Measurements from ENCODE around the gene PRM3.

PRM3 gene

DNA sequence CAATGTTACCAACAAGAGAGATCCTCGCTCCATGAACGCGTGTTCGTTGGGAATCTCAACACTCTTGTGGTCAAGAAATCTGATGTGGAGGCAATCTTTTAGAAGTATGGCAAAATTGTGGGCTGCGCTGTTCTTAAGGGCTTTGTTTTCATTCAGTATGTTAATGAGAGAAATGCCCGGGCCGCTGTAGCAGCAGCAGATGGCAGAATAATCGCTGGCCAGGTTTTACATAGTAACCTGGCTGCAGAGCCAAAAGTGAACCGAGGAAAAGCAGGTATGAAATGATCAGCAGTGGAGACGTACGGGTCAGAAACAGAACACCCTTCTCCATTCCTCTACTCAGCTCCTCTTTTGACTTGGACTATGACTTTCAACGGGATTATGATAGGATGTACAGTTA lies 30.8 kb downstream of the PRM3 start:
- DNase-seq = no peak

DNA sequence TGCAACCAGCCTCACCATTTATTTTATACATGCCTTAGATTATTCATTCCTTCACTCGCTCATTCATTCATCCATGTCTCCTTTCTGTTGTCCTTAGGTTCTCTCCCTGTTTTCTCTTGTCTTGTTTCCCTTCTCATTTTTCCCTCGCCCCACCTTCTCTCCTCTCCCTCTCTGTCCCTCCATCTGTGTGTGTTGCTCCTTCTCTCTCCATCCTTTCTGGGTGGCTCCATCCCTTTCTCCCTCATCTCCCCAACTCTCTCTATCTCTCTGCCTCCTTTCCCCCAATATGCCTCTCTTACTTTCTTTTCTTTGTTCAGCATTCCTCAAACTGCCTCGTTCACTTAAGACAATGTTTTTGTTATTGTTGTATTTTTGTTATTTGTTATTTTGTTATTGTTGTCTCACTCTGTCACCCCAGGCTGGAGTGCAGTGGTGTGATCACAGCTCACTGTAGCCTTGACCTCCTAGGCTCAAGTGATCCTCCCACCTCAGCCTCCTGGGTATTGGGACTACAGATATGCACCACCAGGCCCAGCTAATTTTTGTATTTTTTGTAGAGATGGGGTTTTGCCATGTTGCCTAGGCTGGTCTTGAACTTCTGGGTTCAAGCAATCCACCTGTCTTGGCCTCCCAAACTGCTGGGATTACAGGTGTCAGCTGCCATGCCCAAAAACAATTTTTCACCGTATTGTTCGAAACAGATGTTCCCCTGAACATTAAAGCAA lies 31.8 kb downstream of the PRM3 start:
- no peak for DNase-seq

DNA sequence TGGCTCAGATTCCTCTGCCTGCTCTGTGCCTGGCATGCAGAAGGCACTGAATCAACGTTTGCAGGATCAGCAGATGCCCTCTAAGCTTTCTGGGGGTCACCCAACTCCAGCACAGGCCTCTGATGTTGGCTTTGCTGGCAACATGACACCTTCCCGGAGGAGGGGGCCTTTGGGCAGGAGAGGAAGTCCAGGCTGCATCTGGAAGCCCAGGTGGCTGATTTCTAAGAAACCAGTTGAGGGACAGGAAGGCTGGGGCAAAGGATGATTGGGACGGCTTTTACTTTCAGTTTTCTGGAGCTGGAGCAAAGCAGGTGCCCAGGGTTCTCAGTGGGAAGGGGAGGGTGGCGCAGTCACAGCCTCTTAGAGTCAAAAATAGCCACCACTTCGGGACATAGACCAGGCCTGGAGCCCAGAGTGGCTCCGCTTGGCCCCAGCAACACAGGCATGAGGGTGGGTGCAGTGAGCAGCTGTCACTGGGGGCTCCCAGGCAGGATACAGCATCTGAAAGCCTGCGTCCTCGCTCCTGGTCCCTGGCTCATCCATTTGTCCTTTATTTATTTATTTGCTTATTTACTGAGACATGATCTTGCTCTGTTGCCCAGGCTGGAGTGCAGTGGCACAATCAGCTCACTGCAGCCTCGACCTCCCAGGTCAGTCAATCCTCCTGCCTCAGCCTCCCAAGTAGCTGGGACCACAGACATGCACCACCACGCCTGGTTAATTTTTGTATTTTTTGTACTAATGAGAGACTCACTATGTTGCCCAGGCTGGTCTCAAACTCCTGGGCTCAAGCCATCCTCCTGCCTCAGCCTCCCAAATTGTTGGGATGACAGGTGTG lies 32.6 kb downstream of the PRM3 start:
- no peak for DNase-seq

DNA sequence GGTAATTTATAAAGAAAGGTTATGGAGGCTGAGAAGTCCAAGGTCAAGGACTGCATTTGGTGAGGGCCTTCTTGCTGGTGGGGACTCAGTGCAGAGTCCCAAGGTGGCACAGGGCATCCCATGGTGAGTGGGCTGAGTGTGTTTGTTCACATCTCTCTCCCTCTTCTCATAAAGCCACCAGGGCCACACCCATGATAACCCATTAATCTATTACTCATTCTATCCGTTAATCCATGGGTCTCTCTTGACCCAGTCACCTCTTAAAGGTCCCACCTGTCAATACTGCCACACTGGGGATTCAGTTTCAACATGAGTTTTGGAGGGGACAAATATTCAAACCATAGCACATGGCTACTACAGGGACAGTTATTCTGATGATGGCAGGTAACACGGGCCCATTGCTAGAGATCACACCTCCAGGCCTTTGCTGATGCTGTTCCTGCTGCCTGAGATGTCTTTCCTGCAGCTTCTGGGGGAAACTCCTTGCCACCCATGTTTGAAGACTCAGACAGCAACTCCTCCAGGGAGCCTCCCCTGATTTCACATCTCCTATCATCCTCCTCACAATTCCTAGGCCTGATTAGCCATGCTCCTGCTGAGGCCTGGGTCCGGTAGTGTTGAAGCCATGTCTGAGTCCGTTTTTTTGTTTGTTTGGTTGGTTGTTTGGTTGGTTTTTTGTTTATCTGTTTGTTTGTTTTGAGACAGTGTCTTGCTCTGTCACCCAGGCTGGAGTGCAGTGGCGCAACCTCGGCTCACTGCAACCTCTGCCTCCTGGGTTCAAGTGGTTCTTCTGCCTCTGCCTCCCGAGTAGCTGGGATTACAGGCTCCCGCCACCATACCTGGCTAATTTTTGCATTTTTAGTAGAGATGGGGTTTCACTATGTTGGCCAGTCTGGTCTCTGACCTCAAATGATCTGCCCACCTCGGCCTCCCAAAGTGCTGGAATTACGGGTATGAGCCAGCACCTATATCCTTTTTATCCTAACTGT lies 33.5 kb downstream of the PRM3 start:
- DNase-seq = no peak

DNA sequence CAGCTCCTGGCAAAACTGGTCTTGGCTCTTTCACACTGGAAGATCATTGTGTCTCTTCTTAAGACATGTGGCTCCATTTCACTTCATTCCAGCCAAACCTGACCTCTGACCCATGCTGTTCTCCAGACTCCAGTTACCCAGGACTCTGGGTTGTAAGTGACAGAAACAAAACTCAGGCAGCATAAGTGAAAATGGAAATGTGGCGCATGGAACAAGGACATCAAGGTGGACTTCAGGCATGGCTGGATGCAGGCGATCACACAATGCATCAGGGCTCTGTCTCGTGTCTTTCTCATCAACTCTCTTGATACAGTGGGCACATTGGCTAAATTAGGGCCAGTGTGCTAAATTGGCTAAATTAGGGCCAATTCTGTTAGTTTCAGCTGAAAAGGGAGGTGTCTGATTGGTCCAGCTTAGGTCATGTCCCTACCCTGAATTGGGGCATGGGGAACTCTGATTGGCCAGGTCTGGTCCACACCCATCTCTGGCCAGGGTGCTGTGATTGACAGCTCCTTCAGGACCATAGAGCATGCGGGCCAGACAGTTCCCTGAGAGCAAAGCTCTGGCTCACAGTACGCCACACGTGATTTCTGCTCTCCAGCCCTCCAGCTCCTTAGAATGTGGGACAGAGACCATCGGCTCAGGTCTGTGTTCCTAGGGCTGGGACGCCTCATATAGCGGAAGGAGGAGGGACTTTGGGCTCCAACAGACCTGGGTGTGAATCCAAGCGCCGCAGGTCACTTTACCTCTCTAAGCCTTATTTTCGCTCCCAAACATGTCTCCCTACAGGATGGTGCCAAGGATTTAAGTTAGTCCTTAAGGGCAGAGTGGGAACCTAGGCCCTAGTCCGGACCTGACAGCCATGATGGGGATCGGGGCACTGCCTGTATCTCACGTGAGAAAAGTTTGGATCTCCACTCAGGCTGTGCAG lies 34.9 kb downstream of the PRM3 start:
- DNase-seq = no peak

DNA sequence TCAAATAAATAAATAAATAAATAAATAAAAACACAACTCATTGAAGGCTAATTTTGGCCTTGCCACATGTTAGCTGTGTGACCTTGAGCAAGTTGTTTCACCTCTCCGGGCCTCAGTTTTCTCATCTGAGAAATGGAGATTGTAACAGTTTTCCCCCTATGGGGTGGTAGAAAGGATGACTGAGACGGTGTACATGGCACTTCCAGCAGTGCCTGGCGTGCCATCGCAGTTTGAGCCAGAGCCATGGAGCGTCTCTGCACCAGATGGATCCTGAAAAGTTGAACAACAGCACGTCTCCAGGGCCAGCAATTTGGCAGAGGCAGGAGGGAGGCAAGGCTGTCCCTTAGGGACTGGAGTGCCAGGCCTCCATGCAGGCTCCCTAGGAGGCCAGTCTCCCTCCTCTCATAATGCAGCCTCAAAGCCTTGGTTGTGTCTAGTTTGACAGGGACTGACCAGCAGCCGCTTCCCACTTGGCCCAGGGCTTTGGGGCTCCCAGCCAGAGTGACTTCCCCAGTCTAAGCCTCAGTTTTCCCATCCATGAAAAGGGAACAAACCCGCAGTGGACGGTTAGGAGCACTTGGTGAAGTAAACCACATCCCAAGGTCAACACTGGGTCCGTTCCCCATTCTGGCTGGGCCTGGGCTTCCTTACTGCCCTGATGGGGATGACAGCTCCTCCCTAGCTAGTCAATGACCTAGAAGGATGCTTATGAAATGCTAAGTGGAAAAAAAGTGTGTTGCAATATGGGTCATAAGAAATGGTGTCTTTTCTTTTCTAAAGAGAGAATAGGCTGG lies 36.8 kb downstream of the PRM3 start:
- no peak for DNase-seq

DNA sequence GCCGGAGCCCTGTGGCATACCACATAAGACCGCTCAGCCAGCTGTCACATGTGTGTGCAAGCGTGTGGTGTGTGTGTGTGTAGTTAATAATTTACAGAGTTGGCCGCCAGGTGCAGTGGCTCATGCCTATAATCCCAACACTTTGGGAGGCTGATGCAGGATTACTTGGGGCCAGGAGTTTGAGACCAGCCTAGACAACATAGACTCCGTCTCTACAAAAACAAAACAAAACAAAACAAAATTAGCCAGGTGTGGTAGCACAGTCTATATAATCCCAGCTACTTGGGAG lies 37.8 kb downstream of the PRM3 start:
- no peak for DNase-seq

DNA sequence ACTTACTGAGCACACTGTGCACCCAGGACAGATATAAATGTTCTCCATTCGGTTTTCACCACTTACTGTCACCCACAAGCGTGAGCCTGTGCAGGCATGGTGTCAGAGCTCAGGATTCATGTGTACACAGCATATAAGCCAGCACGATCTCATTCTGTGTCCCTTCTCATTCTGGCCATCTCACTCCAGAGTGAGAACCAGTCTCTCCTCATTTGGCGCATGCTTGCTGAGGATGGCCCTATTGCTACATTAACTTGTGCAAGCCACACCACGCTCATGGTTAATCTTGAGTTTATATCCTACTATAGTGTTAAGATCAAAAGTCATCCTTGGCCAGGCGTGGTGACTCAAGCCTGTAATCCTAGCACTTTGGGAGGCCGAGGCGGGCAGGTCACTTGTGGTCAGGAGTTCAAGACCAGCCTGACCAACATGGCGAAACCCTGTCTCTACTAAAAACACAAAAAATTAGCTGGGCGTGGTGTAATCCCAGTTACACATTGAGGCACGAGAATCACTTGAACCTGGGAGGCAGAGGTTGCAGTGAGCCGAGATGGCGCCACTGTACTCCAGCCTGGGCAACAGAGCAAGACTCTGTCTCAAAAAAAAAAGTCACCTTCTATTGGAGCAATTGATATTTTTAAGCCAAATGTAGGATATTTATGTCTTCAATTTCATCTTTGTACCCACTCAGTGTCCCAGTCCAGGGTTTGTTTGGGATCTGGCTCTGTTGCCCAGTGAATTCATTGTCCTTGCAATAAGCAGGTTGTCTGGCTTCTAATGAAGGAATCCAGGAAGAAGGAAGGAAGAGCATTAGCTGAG lies 38.3 kb downstream of the PRM3 start:
- no peak for DNase-seq

DNA sequence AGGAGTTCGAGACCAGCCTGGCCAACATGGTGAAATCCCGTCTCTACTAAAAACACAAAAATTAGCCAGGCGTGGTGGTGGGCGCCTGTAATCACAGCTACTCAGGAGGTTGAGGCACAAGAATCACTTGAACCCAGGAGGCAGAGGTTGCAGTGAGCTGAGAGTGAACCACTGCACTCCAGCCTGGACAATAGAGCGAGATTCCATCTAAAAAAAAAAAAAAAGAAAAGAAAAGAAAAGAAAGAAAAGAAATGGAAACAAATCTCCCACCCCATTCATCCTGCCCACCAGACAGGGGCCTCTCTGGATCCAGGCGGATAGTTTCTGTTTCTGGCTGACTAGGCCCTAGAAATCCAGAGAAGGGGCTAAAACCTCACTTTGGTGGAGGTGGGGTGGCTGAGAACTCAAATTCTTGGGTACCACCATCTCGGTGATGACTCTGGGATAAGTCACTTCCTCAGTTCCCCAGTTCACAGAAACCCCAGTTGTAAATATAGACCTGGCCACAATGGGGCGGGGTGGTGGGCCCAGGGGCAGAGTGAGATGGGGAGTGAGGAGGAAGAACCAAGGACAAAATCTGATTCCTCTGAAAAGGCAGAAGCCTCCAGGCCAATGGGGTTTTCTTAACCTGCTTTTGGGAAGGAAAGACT lies 39.6 kb downstream of the PRM3 start:
- DNase-seq = peak; percentile 89

DNA sequence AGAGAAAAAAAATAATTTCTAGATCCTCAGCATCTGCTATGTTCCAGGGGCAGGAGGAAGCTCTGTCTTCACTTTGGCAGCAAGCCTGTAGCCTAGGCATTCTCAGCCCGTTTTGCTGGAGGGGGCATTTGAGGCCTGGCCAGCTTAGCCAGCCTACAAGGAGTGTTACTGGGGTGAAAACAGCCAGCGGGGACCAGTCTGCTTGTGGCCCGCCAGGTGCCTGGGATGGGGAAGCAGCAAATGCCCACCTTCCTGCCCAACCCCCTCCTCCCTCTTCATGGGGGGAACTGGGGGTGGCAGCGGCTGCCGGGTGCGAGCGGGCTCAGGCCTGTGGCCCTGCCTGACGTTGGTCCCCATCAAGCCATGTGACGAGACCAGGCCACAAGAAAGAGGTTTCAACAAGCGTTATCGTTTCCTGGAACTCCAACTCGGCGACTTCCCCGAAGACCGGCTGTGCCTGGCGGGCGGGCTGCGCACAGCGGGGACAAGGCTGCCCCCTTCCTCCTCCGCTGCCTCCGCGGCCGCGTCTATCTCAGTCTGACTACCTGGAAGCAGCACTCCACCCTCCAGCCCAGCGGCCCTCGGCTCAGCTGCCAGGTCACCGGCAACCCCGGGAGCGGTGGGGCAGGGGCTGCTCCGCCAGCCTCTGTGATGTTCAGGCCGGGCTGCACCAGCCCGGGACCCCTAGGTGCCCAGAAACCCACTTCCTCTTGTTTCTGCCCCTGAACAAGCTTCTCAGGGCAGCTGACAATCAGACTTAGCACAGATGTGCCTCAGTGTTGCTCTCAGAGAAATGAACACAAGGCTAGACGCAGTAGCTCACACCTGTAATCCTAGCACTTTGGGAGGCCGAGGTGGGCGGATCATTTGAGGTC lies 40.3 kb downstream of the PRM3 start:
- DNase-seq = peak; percentile 96

DNA sequence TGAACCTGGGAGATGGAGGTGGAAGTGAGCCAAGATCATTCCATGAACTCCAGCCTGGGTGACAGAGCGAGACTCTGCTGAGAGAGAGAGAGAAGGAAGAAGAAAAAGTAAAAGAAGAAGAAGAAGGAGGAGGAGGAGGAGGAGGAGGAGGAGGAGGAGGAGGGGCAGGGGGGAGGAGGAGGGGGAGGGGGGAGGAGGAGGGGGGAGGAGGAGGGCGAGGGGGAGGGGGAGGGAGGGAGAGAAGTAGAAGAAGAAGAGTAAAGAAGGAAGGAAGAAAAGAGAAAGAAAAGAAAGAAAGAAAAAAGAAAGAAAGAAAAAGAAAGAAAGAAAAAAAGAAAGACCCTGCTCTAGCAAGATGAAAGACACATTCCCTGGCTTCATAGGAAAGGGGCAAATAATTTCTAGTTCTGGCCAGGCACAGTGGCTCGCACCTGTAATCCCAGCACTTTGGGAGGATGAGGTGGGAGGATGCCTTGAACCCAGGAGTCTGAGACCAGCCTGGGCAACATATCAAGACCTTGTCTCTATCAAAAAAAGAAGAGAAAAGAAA lies 41.1 kb downstream of the PRM3 start:
- DNase-seq = no peak

DNA sequence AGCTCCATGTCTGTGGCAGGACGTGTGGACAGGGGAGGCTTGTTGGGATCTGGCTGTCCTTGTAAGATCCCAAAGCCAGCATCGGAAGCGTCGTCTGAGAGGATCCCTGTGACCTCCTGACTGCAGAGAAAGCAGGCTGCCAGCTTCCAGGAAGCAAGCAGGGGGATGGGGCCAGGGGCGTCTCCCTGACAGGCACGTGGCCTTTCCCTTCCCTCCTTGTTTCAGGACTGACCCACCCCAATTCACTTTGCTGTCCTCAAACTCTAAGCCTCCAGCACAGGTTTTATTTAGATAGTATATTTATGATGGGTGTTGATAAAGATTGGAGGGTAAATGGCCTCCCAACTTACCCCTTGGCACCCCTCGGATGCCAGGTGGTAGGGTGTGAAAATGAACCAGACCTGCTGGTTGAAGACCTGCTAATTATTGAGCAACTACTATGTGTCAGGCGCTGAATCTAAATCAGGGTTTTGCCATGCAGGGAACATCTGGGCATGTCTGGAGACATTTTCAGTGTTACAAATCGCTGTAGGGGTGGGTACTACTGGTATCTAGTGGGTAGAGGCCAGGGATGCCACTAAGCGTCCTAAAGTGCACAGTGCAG lies 42.0 kb downstream of the PRM3 start:
- DNase-seq = no peak

DNA sequence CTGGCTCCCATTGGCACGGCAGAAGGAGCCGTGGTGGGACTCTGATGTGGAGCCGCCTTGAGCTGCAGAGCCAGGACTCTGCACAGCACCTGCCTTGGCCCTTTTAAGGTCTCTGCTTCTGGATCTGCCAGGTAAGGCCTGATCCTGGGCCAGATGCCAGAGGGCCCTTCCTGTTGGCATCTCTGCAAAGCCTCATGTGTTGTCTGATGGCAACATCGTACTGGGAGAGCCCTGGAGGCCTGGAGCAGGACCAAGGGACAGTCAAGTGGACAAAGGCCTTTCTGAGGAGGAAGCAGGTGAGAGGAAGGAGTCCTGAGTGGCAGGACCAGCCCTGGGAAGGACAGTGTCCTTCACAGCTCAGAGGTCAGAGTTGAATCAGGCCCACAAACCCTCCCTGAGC lies 43.5 kb downstream of the PRM3 start:
- DNase-seq = no peak

DNA sequence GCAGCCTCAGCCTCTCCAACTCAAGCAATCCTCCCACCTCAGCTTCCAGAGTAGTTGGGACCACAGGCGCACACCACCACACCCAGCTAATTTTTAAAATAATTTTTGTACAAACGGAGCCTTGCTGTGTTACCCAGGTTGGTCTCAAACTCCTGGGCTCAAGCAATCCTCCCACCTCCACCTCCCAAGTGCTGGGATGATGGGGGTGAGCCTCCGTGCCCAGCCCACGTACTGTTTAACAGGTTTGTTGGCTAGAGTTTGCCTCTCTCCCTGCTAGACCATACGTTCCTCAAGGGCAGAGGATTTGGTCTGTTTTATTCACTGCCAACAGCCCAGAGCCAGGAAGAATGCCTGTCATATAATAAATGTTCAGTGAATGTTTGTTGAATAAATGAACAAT lies 44.0 kb downstream of the PRM3 start:
- DNase-seq = no peak

DNA sequence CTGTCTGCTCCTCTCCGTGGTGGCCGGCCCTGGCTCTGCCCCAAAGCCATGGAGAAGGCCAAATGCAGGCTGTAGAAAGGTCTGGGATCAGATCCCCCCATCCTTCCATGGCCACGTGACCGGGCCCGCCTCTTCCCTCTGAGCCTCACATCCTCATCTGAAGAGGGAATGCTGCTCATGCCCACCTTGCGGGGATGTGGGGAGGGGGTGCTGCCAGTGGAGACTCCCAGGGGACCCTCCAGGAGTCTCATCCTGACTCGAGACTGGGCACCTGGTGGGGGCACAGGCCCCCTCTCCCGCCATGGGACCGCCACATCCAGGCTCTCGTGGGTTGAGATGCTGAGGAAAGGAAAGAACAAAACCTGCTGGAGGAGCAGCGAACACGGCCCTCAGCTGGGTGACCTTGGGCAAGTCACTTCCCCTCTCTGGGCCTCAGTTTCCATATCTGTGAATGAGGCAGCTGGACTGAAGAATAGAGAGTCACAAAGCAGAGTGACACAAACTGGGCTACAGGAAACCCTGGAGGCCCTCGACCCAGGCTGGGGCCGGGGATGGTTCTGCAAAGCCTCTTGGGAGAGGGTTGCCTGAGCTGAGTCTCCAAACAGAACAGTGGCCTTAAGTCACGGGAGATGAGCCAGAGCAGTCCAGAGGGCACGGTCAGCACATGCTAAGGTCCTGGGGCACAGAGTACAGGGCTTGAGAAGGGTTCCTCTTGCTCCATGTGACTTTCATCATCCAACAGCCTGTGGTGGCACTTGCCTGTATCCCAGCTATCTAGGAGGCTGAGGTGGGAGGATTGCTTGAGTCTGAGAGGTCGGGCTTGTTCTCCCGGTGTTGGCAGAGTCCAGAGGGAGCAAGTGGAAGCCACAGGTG lies 47.5 kb downstream of the PRM3 start:
- no peak for DNase-seq

DNA sequence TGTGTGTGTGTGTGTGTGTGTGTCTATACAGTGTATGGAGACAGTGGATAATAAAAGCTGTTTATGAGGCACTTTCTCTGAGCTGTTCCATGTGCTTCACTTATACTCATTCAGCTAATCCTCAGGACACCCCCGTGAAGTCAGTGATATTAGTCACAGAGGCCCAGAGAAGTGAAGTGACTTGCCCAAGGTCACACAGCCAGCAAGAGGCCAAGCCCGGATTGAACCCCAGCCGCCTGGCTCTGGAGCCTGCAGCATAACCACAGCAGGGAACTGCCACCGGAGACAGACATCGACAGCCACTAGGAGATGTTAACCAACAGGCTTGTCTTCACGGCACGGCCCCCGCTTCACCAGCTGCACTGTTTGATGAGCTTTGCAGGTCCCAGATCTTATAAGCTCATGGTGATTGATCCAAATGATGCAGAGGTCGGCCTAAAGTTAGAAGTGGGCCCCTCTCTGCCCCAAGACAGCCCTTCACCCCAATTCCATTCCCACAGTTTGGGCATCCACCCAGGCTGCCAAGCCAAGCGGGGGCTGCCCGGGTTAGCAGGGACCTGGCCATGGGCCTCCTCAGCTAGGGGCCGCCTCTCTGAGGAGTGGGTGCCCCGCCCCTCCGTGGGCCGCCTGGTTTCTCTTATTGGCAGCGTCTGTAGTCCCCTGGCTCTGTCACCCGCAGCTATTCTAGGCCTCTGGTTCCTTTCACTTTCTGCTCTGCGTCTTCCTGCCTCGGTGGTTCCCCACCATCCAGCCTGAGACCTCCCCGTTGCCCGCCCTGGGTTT lies 48.3 kb downstream of the PRM3 start:
- DNase-seq = peak; percentile 94
